Activated effector memory CD4-positive, alpha-beta T cell treated with Interleukin-2 at 50 U/mL for 16 hours (primary cell): ENCODE measurements around the gene STPG3.
"Not testable (repeated sequence)": the region's sequence is repeated elsewhere in the genome, so short reads cannot be mapped to it uniquely, and the experiment has no call there.

ENCODE experiments used
- DNase-seq: peaks from one replicate; pipeline ENCODE4 v3.0.0-alpha.2; 2020

Gene STPG3

GRCh38 chr9:137247135-137247915, 3.8 kb upstream of the STPG3 start:
- DNase-seq = no peak

- DNase-seq = no peak
Measured at GRCh38 chr9:137247916-137248175, 3.2 kb upstream of the STPG3 start.

- no peak for DNase-seq
Measured at GRCh38 chr9:137250329-137251193, 525 bp upstream of the STPG3 start.

- no peak for DNase-seq
Measured at GRCh38 chr9:137251490-137252268, 593 bp downstream of the STPG3 start.

GRCh38 chr9:137252555-137253506, 1.7 kb downstream of the STPG3 start:
- no peak for DNase-seq

- DNase-seq = no peak
Measured at GRCh38 chr9:137253717-137254623, 2.9 kb downstream of the STPG3 start.

GRCh38 chr9:137254624-137255447, 3.8 kb downstream of the STPG3 start, which contains the start of gene NELFB:
TSS of gene NELFB (plus strand) at chr9:137255327.
- DNase-seq = peak; percentile 93

GRCh38 chr9:137255448-137256114, 4.5 kb downstream of the STPG3 start:
- no peak for DNase-seq

GRCh38 chr9:137256362-137256761, 5.3 kb downstream of the STPG3 start:
- DNase-seq = no peak

GRCh38 chr9:137256856-137257255, 5.8 kb downstream of the STPG3 start:
- no peak for DNase-seq

GRCh38 chr9:137262173-137262908, 11.3 kb downstream of the STPG3 start:
- DNase-seq = not testable (repeated sequence)

GRCh38 chr9:137262909-137263285, 11.8 kb downstream of the STPG3 start:
- no peak for DNase-seq

GRCh38 chr9:137263506-137263905, 12.4 kb downstream of the STPG3 start:
- DNase-seq = no peak

GRCh38 chr9:137264067-137264466, 13.0 kb downstream of the STPG3 start:
- DNase-seq = no peak

- DNase-seq = no peak
Measured at GRCh38 chr9:137265496-137266161, 14.5 kb downstream of the STPG3 start.

GRCh38 chr9:137266162-137266527, 15.1 kb downstream of the STPG3 start:
- DNase-seq = no peak

GRCh38 chr9:137266585-137267453, 15.7 kb downstream of the STPG3 start:
- no peak for DNase-seq
